ENCODE results near the gene MYO15B.

GRCh38 chr17:75564195-75564594 lies 23.4 kb upstream of the MYO15B start:
- TF ChIP-seq, protein P1, sequence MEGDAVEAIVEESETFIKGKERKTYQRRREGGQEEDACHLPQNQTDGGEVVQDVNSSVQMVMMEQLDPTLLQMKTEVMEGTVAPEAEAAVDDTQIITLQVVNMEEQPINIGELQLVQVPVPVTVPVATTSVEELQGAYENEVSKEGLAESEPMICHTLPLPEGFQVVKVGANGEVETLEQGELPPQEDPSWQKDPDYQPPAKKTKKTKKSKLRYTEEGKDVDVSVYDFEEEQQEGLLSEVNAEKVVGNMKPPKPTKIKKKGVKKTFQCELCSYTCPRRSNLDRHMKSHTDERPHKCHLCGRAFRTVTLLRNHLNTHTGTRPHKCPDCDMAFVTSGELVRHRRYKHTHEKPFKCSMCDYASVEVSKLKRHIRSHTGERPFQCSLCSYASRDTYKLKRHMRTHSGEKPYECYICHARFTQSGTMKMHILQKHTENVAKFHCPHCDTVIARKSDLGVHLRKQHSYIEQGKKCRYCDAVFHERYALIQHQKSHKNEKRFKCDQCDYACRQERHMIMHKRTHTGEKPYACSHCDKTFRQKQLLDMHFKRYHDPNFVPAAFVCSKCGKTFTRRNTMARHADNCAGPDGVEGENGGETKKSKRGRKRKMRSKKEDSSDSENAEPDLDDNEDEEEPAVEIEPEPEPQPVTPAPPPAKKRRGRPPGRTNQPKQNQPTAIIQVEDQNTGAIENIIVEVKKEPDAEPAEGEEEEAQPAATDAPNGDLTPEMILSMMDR (IDR thresholded peaks at IDR 0.05; ENCODE audit: low read length) = no peak
- no peak for TF ChIP-seq EZH2 (IDR thresholded peaks at IDR 0.05; ENCODE audit: borderline replicate concordance, low read length)
